ENCODE data around the gene DPYD. TPM values are rescaled to one million over a fixed set of nuclear protein-coding genes. Genes with fewer than 3 reads are reported as not detected.

Gene DPYD
- total RNA-seq, 1 donor from 2014 or later, result 5.9 TPM

DNA sequence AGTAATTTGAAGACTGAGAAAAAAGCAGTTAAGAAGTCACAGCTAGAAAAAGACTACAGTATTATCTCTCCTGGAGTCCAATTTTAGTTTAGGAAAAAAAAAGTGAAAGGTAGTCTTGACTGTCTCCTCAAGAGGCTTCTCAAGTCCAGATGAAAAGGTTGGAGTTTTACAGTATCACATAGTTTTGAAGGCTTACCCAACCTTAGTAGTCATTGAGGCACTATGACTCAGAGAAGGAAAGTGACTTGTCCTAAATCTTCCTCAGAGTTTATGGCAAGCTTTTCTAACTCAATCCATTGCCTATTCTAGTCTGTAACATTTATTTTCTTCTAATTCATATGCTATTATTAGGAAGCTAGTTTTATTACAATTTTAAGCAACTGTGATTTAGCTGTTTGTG, 174.9 kb downstream of the DPYD start:
- Mint-ChIP-seq H3K4me1 (peaks cover 16% of the 10 kb centered on the region), H3K36me3 (ENCODE audit: low read depth) (no peaks in the 10 kb centered on the region), H3K27me3 (ENCODE audit: low read depth) (no peaks in the 10 kb centered on the region), H3K9me3 (no peaks in the 10 kb centered on the region), H3K4me3 (no peak overlapping the region), H3K27ac (ENCODE audit: unreplicated experiment) (no peak overlapping the region)
- TF ChIP-seq, protein P1, sequence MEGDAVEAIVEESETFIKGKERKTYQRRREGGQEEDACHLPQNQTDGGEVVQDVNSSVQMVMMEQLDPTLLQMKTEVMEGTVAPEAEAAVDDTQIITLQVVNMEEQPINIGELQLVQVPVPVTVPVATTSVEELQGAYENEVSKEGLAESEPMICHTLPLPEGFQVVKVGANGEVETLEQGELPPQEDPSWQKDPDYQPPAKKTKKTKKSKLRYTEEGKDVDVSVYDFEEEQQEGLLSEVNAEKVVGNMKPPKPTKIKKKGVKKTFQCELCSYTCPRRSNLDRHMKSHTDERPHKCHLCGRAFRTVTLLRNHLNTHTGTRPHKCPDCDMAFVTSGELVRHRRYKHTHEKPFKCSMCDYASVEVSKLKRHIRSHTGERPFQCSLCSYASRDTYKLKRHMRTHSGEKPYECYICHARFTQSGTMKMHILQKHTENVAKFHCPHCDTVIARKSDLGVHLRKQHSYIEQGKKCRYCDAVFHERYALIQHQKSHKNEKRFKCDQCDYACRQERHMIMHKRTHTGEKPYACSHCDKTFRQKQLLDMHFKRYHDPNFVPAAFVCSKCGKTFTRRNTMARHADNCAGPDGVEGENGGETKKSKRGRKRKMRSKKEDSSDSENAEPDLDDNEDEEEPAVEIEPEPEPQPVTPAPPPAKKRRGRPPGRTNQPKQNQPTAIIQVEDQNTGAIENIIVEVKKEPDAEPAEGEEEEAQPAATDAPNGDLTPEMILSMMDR (conservative IDR thresholded peaks at IDR 0.05), result no peak
- no peak for DNase-seq (ENCODE audit: low read depth, low spot score)

GRCh38 chr1:97744977-97745376, 175.9 kb downstream of the DPYD start:
- Mint-ChIP-seq H3K4me3 (no peak overlapping the region), H3K9me3 (no peaks in the 10 kb centered on the region), H3K36me3 (ENCODE audit: low read depth) (no peaks in the 10 kb centered on the region), H3K4me1 (peaks cover 25% of the 10 kb centered on the region), H3K27ac (ENCODE audit: unreplicated experiment) (no peak overlapping the region), H3K27me3 (ENCODE audit: low read depth) (no peaks in the 10 kb centered on the region)
- TF ChIP-seq, protein P1 (conservative IDR thresholded peaks at IDR 0.05), result no peak
- DNase-seq (ENCODE audit: low read depth, low spot score), result no peak

DNA sequence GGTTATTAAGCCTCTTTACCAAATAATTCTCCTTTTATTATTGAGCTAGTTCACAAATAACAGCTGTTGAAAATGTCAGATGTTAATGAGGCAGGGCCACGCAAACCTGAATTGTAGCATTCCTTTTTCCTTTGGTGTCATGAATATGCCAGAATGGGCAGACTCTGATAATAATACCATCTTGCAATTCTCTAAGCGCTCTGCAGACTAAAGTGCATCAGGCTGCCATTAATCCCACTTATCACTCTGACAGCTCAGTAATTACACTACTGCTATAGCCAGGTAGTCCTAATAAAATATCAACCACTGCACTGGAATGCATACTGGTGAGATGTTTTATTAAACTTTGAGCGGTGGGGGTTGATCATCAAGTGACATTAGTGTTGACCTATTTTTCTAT, 177.7 kb downstream of the DPYD start:
- Mint-ChIP-seq H3K27ac (ENCODE audit: unreplicated experiment) (no peak overlapping the region), H3K9me3 (no peaks in the 10 kb centered on the region), H3K36me3 (ENCODE audit: low read depth) (no peaks in the 10 kb centered on the region), H3K4me3 (no peak overlapping the region), H3K27me3 (ENCODE audit: low read depth) (no peaks in the 10 kb centered on the region), H3K4me1 (peaks cover 32% of the 10 kb centered on the region)
- DNase-seq (ENCODE audit: low read depth, low spot score), result no peak
- TF ChIP-seq, protein P1 (conservative IDR thresholded peaks at IDR 0.05), result no peak

GRCh38 chr1:97740891-97741290, 179.9 kb downstream of the DPYD start:
- H3K4me3 Mint-ChIP-seq, result no peak overlapping the region
- no peak overlapping the region for H3K27ac Mint-ChIP-seq (ENCODE audit: unreplicated experiment)
- peaks cover 35% of the 10 kb centered on the region for H3K4me1 Mint-ChIP-seq
- no peak for DNase-seq (ENCODE audit: low read depth, low spot score)
- H3K27me3 Mint-ChIP-seq (ENCODE audit: low read depth), result no peaks in the 10 kb centered on the region
- TF ChIP-seq, protein P1 (conservative IDR thresholded peaks at IDR 0.05), result no peak
- H3K36me3 Mint-ChIP-seq (ENCODE audit: low read depth), result no peaks in the 10 kb centered on the region
- no peaks in the 10 kb centered on the region for H3K9me3 Mint-ChIP-seq

- Mint-ChIP-seq H3K27me3 (ENCODE audit: low read depth) (no peaks in the 10 kb centered on the region), H3K4me1 (peaks cover 35% of the 10 kb centered on the region), H3K27ac (ENCODE audit: unreplicated experiment) (no peak overlapping the region), H3K36me3 (ENCODE audit: low read depth) (no peaks in the 10 kb centered on the region), H3K4me3 (no peak overlapping the region), H3K9me3 (no peaks in the 10 kb centered on the region)
- TF ChIP-seq, protein P1 (conservative IDR thresholded peaks at IDR 0.05), result no peak
- DNase-seq (ENCODE audit: low read depth, low spot score), result no peak
Measured at GRCh38 chr1:97739596-97740103, 181.2 kb downstream of the DPYD start.
